Bronchial epithelial cell (primary cell): ENCODE measurements around the gene NOD2. TPM values are rescaled to one million over a fixed set of nuclear protein-coding genes. Genes with fewer than 3 reads are reported as not detected.

Experiments used
- DNase-seq: peaks from one replicate; pipeline ENCODE4 v3.0.0-alpha.2; 2010; ENCODE audit warnings: low read depth
- FAIRE-seq: peaks from 2 replicates; lab custom pipeline; 2011; peaks lifted over from hg19 to GRCh38; lab: Jason Lieb, UNC
- H3K27me3 ChIP-seq: 2 replicates; pipeline ENCODE4 v1.5.1; 2011; ENCODE audit warnings: low read length; ENCODE audit not compliant: control insufficient read depth, insufficient read depth
- H3K36me3 ChIP-seq: 2 replicates; pipeline ENCODE4 v1.5.1; 2011; ENCODE audit warnings: low read length; ENCODE audit not compliant: control insufficient read depth, insufficient read depth
- H3K4me3 ChIP-seq: 2 replicates; pipeline ENCODE4 v1.5.1; 2011; ENCODE audit warnings: mild to moderate bottlenecking, low read depth, low read length, control low read depth
- total RNA-seq: library from RNA; depleted of rRNA; stranded (reverse); fragments of >200 nt; gene quantifications from 2 replicates; pipeline ENCODE4 v1.2.1, GENCODE V29; 2014
- TF ChIP-seq, protein P1 (sequence below): IDR thresholded peaks from 2 replicates; pipeline ENCODE4 v1.5.1; 2011; ENCODE audit warnings: mild to moderate bottlenecking, moderate library complexity, low read length, control low read depth, inconsistent platforms; ENCODE audit not compliant: insufficient read depth, severe bottlenecking

NOD2 gene
- total RNA-seq, 1 donor from 2014 or later: 2.4 TPM

DNA sequence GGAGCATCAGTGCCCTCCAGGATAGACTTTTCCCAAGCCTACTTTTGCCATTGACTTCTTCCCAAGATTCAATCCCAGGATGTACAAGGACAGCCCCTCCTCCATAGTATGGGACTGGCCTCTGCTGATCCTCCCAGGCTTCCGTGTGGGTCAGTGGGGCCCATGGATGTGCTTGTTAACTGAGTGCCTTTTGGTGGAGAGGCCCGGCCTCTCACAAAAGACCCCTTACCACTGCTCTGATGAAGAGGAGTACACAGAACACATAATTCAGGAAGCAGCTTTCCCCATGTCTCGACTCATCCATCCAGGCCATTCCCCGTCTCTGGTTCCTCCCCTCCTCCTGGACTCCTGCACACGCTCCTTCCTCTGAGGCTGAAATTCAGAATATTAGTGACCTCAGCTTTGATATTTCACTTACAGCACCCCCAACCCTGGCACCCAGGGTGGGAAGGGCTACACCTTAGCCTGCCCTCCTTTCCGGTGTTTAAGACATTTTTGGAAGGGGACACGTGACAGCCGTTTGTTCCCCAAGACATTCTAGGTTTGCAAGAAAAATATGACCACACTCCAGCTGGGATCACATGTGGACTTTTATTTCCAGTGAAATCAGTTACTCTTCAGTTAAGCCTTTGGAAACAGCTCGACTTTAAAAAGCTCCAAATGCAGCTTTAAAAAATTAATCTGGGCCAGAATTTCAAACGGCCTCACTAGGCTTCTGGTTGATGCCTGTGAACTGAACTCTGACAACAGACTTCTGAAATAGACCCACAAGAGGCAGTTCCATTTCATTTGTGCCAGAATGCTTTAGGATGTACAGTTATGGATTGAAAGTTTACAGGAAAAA, 38.8 kb downstream of the NOD2 start:
- DNase-seq (no peak), FAIRE-seq (no peak)
- TF ChIP-seq, protein P1, sequence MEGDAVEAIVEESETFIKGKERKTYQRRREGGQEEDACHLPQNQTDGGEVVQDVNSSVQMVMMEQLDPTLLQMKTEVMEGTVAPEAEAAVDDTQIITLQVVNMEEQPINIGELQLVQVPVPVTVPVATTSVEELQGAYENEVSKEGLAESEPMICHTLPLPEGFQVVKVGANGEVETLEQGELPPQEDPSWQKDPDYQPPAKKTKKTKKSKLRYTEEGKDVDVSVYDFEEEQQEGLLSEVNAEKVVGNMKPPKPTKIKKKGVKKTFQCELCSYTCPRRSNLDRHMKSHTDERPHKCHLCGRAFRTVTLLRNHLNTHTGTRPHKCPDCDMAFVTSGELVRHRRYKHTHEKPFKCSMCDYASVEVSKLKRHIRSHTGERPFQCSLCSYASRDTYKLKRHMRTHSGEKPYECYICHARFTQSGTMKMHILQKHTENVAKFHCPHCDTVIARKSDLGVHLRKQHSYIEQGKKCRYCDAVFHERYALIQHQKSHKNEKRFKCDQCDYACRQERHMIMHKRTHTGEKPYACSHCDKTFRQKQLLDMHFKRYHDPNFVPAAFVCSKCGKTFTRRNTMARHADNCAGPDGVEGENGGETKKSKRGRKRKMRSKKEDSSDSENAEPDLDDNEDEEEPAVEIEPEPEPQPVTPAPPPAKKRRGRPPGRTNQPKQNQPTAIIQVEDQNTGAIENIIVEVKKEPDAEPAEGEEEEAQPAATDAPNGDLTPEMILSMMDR: no peak
- no peaks in the 10 kb centered on the region for H3K27me3 ChIP-seq
- H3K36me3 ChIP-seq: no peaks in the 10 kb centered on the region
- no peak overlapping the region for H3K4me3 ChIP-seq

DNA sequence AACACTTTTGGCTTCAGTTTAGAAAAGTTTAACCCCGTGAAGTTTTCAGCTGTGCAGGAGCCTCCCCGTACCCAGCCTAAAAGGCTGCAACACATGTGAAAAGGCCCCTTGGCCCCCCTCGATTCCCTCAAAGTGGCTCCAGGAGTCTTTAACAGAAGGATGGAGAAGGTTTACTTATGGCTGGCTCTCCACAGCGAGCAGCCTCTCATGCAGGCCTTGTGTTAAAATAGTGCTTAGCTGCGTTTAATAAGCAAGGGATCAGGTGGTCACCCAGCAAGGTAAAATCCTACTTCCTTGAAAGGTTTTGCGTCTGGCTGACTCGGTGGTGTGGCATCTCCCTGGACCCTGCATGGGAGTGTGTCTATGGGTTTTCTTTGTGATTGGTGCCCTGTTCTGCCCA, 40.1 kb downstream of the NOD2 start:
- TF ChIP-seq, protein P1: no peak
- no peak for FAIRE-seq
- Histone ChIP-seq H3K27me3 (no peaks in the 10 kb centered on the region), H3K36me3 (no peaks in the 10 kb centered on the region), H3K4me3 (no peak overlapping the region)
- DNase-seq: no peak

DNA sequence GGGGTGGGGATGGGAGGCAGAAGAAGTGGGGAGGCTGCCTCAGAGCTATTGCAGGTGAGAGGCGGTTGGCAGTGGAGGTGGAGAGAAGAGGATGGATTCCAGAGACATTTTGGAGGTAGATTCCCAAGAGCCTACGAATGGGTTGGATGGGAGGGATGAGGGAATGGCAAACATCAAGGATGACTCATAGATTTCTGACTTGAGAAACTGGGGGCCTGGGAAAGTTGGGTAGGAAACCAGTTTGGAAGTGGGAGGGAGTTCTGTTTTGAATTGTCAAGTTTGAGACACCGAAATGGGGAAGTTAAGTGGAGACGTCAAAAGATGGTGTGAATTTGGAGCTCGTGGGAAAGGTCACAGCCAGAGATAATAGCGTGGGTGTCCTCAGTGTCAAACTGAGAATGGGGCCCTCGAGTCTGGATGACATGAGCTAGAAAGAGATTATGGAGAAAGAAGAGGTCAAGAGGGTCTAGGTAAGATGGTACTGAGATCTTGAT, 42.3 kb downstream of the NOD2 start:
- DNase-seq: no peak

DNA sequence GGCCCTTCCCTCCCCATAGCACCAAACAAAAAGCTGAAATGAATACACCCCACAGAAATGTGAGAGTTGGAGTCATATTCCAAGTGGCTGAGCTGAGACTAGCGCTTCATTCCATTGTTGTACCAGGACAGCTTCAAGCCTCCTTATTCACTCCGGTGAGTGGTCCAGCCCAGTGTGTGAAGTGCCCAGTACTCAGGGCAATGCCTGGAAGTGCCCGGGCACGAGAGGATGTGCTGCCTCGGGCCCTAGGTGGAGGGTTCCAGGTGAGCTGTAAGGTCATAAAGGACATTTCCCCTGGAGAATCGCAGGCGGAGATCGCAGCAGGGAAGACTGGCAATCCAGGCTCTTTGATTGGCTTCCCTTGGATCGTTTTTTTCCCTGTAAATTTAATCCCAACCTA, 43.0 kb downstream of the NOD2 start:
- H3K4me3 ChIP-seq: no peak overlapping the region
- DNase-seq (no peak), FAIRE-seq (no peak)
- TF ChIP-seq, protein P1: no peak
- no peaks in the 10 kb centered on the region for H3K27me3 ChIP-seq
- H3K36me3 ChIP-seq: no peaks in the 10 kb centered on the region

More for the DNA sequence above, 42.3 kb downstream of the NOD2 start:
- no peak for FAIRE-seq
- Histone ChIP-seq H3K27me3 (no peaks in the 10 kb centered on the region), H3K36me3 (no peaks in the 10 kb centered on the region), H3K4me3 (no peak overlapping the region)
- TF ChIP-seq, protein P1: no peak

DNA sequence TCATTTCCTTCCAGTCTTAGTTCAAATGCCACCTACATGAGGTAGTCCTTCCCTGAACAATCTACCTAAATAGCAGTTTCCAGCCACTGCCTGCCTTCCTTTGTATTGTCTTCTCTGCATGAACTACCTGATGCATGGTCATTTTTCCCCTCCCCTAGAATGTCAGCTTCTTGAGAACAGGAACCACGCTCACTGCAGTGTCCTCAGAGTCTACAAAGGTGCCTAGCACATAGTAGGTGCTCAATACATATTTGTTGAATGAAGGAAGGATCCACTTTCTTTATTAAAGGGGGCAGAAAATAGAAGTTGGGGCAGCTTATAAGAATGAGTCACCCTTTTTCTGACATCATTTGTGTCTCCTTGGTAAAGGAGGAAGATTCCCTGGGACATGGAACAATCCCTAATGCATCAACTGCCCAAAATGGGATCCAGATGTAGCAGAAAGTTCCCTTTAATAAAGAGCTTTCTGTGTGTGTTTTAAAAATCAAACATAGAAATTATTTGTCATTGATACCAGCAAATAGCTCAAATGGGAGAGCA, 44.1 kb downstream of the NOD2 start:
- H3K27me3 ChIP-seq: no peaks in the 10 kb centered on the region

More for the DNA sequence above, 44.1 kb downstream of the NOD2 start:
- DNase-seq: no peak
- no peaks in the 10 kb centered on the region for H3K36me3 ChIP-seq
- FAIRE-seq: no peak
- TF ChIP-seq, protein P1: no peak
- no peak overlapping the region for H3K4me3 ChIP-seq
